Mesendoderm (in vitro differentiated cells): ENCODE measurements around the gene OR2Z1.
"Not testable (repeated sequence)": the region's sequence is repeated elsewhere in the genome, so short reads cannot be mapped to it uniquely, and the experiment has no call there.

Experiments
- DNase-seq: peaks from one replicate; pipeline ENCODE4 v3.0.0; 2013
- H2AK5ac ChIP-seq: 2 replicates; pipeline ENCODE4 v1.6.1; 2013; ENCODE audit warnings: low read length, inconsistent platforms
- H2BK120ac ChIP-seq: 2 replicates; pipeline ENCODE4 v1.6.1; 2013; ENCODE audit warnings: low read depth, mild to moderate bottlenecking, low read length, moderate library complexity, mixed read lengths
- H2BK15ac ChIP-seq: replicated peaks from 2 replicates; pipeline ENCODE4 v1.6.1; 2013; ENCODE audit warnings: low read depth, mild to moderate bottlenecking, moderate library complexity
- H2BK5ac ChIP-seq: 2 replicates; pipeline ENCODE4 v1.6.1; 2013; ENCODE audit warnings: low read length, inconsistent platforms
- H3K18ac ChIP-seq: 2 replicates; pipeline ENCODE4 v1.6.1; 2013; ENCODE audit warnings: mild to moderate bottlenecking, low read length, mixed read lengths
- H3K23ac ChIP-seq: one replicate; pipeline ENCODE4 v1.6.1; 2013; ENCODE audit warnings: low read length
- H3K27ac ChIP-seq: 2 replicates; pipeline ENCODE4 v1.5.1; 2013; ENCODE audit warnings: low read depth, mild to moderate bottlenecking, inconsistent platforms, low read length, moderate library complexity
- H3K27me3 ChIP-seq: 2 replicates; pipeline ENCODE4 v1.6.1; 2013; ENCODE audit warnings: low read length, control low read depth, mild to moderate bottlenecking, inconsistent platforms; ENCODE audit not compliant: insufficient read depth, poor library complexity
- H3K36me3 ChIP-seq: 2 replicates; pipeline ENCODE4 v1.6.1; 2013; ENCODE audit warnings: low read length, inconsistent platforms; ENCODE audit not compliant: control insufficient read depth, insufficient read depth
- H3K4ac ChIP-seq: one replicate; pipeline ENCODE4 v1.6.1; 2013; ENCODE audit warnings: low read depth, mild to moderate bottlenecking, low read length, moderate library complexity
- H3K4me1 ChIP-seq: 2 replicates; pipeline ENCODE4 v1.6.1; 2013; ENCODE audit warnings: low read depth, low read length, inconsistent platforms; ENCODE audit not compliant: control insufficient read depth
- H3K4me2 ChIP-seq: 2 replicates; pipeline ENCODE4 v1.6.1; 2013; ENCODE audit warnings: low read length
- H3K4me3 ChIP-seq: 2 replicates; pipeline ENCODE4 v1.5.1; 2013; ENCODE audit warnings: mild to moderate bottlenecking, low read length
- H3K56ac ChIP-seq: one replicate; pipeline ENCODE4 v1.6.1; 2013; ENCODE audit warnings: low read length
- H3K79me1 ChIP-seq: 2 replicates; pipeline ENCODE4 v1.6.1; 2013; ENCODE audit warnings: low read length, inconsistent platforms
- H3K79me2 ChIP-seq: 2 replicates; pipeline ENCODE4 v1.6.1; 2013; ENCODE audit warnings: mild to moderate bottlenecking, low read length; ENCODE audit not compliant: control insufficient read depth, insufficient read depth
- H3K9ac ChIP-seq: 2 replicates; pipeline ENCODE4 v1.6.1; 2013; ENCODE audit warnings: low read length, inconsistent platforms
- H4K5ac ChIP-seq: one replicate; pipeline ENCODE4 v1.6.1; 2013; ENCODE audit warnings: low read length
- H4K8ac ChIP-seq: one replicate; pipeline ENCODE4 v1.6.1; 2013; ENCODE audit warnings: low read depth, mild to moderate bottlenecking, control low read depth, low read length, moderate library complexity
- WGBS: extraction: QIAGEN DNeasy Blood & Tissue Kit; methylation state at CpG from one replicate; pipeline ENCODE4 v1.1.7; 2013; ENCODE audit warnings: low lambda C conversion rate, missing lambda C conversion rate; ENCODE audit not compliant: insufficient coverage; ENCODE audit errors: extremely low coverage; 5-methylcytosine and 5-hydroxymethylcytosine counted together

The OR2Z1 gene

GRCh38 chr19:8703223-8703622, 18.2 kb upstream of the OR2Z1 start:
- Histone ChIP-seq H3K36me3 (no peaks in the 10 kb centered on the region), H2AK5ac (no peak overlapping the region), H3K79me2 (no peaks in the 10 kb centered on the region), H3K79me1 (no peaks in the 10 kb centered on the region), H3K4me3 (no peak overlapping the region), H3K27me3 (no peaks in the 10 kb centered on the region), H3K56ac (no peak overlapping the region), H3K18ac (no peak overlapping the region), H3K27ac (no peak overlapping the region), H3K4me1 (no peaks in the 10 kb centered on the region), H3K4me2 (no peak overlapping the region), H2BK5ac (no peak overlapping the region), H3K9ac (no peak overlapping the region), H4K8ac (no peak overlapping the region), H3K23ac (no peak overlapping the region), H3K4ac (no peak overlapping the region), H2BK15ac (no peak overlapping the region), H2BK120ac (no peak overlapping the region), H4K5ac (no peak overlapping the region)
- no CpG with 5 or more reads among the region's 7 CpGs for WGBS
- no peak for DNase-seq

- no CpG with 5 or more reads among the region's 3 CpGs for WGBS
- DNase-seq, H3K36me3 ChIP-seq, H3K79me2 ChIP-seq, H2BK120ac ChIP-seq, H3K23ac ChIP-seq, H3K4ac ChIP-seq, H2BK15ac ChIP-seq, H3K27me3 ChIP-seq, H3K27ac ChIP-seq, H4K8ac ChIP-seq, H3K9ac ChIP-seq, H3K56ac ChIP-seq, H3K4me1 ChIP-seq, H3K79me1 ChIP-seq, H2BK5ac ChIP-seq, H3K18ac ChIP-seq, H3K4me2 ChIP-seq, H3K4me3 ChIP-seq, H2AK5ac ChIP-seq, H4K5ac ChIP-seq: not testable (repeated sequence)
These were observed 16.1 kb upstream of the OR2Z1 start for GRCh38 chr19:8705304-8705703.

- Histone ChIP-seq H3K79me1 (no peaks in the 10 kb centered on the region), H3K56ac (no peak overlapping the region), H4K8ac (no peak overlapping the region), H3K36me3 (no peaks in the 10 kb centered on the region), H4K5ac (no peak overlapping the region), H3K18ac (no peak overlapping the region), H3K23ac (no peak overlapping the region), H3K9ac (no peak overlapping the region), H3K4me2 (no peak overlapping the region), H3K4me3 (no peak overlapping the region), H2BK120ac (no peak overlapping the region), H3K27me3 (no peaks in the 10 kb centered on the region), H3K4me1 (no peaks in the 10 kb centered on the region), H3K79me2 (no peaks in the 10 kb centered on the region), H2AK5ac (no peak overlapping the region), H2BK15ac (no peak overlapping the region), H3K27ac (no peak overlapping the region), H3K4ac (no peak overlapping the region), H2BK5ac (no peak overlapping the region)
- no peak for DNase-seq
- WGBS: no CpG with 5 or more reads among the region's 5 CpGs
These were observed 15.7 kb upstream of the OR2Z1 start for GRCh38 chr19:8705742-8706141.

- DNase-seq, H2BK15ac ChIP-seq, H3K4me3 ChIP-seq, H4K5ac ChIP-seq, H3K4me2 ChIP-seq, H3K79me2 ChIP-seq, H3K4me1 ChIP-seq, H3K4ac ChIP-seq, H3K56ac ChIP-seq, H3K23ac ChIP-seq, H3K18ac ChIP-seq, H3K9ac ChIP-seq, H3K27me3 ChIP-seq, H2BK5ac ChIP-seq, H3K27ac ChIP-seq, H4K8ac ChIP-seq, H2BK120ac ChIP-seq, H2AK5ac ChIP-seq, H3K79me1 ChIP-seq, H3K36me3 ChIP-seq: not testable (repeated sequence)
- WGBS: no CpG with 5 or more reads among the region's 7 CpGs
These were observed 11.1 kb upstream of the OR2Z1 start for GRCh38 chr19:8710337-8710736.

- no CpG with 5 or more reads among the region's 2 CpGs for WGBS
- Histone ChIP-seq H3K4me2 (no peak overlapping the region), H3K79me1 (no peaks in the 10 kb centered on the region)
These were observed 598 bp downstream of the OR2Z1 start for GRCh38 chr19:8722032-8722431.

GRCh38 chr19:8724276-8724675, 2.8 kb downstream of the OR2Z1 start:
- H3K56ac ChIP-seq: no peak overlapping the region
- H4K8ac ChIP-seq: no peak overlapping the region
- H3K4me1 ChIP-seq: no peaks in the 10 kb centered on the region
- H3K36me3 ChIP-seq: no peaks in the 10 kb centered on the region
- no peak overlapping the region for H2BK5ac ChIP-seq
- WGBS: no CpG with 5 or more reads among the region's 3 CpGs
- H2BK120ac ChIP-seq: no peak overlapping the region
- H3K27ac ChIP-seq: no peak overlapping the region
- H3K79me2 ChIP-seq: no peaks in the 10 kb centered on the region
- no peak overlapping the region for H2BK15ac ChIP-seq
- H3K18ac ChIP-seq: no peak overlapping the region
- H3K4me3 ChIP-seq: no peak overlapping the region
- no peak overlapping the region for H2AK5ac ChIP-seq
- no peak overlapping the region for H3K23ac ChIP-seq
- DNase-seq: no peak
- H3K4me2 ChIP-seq: no peak overlapping the region
- no peaks in the 10 kb centered on the region for H3K27me3 ChIP-seq
- H4K5ac ChIP-seq: no peak overlapping the region
- no peak overlapping the region for H3K9ac ChIP-seq
- no peaks in the 10 kb centered on the region for H3K79me1 ChIP-seq
- no peak overlapping the region for H3K4ac ChIP-seq

More at GRCh38 chr19:8722032-8722431, 598 bp downstream of the OR2Z1 start:
- Histone ChIP-seq H3K18ac (no peak overlapping the region), H3K27me3 (no peaks in the 10 kb centered on the region), H3K36me3 (no peaks in the 10 kb centered on the region), H3K4me1 (no peaks in the 10 kb centered on the region), H3K79me2 (no peaks in the 10 kb centered on the region), H2AK5ac (no peak overlapping the region), H3K4me3 (no peak overlapping the region), H3K9ac (no peak overlapping the region), H4K8ac (no peak overlapping the region), H4K5ac (no peak overlapping the region), H3K23ac (no peak overlapping the region), H2BK5ac (no peak overlapping the region), H3K56ac (no peak overlapping the region), H2BK15ac (no peak overlapping the region), H3K27ac (no peak overlapping the region), H3K4ac (no peak overlapping the region), H2BK120ac (no peak overlapping the region)
- no peak for DNase-seq
